ENCODE data around the gene CHEK2. TPM values are rescaled to one million over a fixed set of nuclear protein-coding genes. Genes with fewer than 3 reads are reported as not detected.

CHEK2 gene
- total and polyA plus RNA-seq, 2 of the 4 experiments (the other 2 are of a cell fraction): 9.9 to 16.1 TPM

DNA sequence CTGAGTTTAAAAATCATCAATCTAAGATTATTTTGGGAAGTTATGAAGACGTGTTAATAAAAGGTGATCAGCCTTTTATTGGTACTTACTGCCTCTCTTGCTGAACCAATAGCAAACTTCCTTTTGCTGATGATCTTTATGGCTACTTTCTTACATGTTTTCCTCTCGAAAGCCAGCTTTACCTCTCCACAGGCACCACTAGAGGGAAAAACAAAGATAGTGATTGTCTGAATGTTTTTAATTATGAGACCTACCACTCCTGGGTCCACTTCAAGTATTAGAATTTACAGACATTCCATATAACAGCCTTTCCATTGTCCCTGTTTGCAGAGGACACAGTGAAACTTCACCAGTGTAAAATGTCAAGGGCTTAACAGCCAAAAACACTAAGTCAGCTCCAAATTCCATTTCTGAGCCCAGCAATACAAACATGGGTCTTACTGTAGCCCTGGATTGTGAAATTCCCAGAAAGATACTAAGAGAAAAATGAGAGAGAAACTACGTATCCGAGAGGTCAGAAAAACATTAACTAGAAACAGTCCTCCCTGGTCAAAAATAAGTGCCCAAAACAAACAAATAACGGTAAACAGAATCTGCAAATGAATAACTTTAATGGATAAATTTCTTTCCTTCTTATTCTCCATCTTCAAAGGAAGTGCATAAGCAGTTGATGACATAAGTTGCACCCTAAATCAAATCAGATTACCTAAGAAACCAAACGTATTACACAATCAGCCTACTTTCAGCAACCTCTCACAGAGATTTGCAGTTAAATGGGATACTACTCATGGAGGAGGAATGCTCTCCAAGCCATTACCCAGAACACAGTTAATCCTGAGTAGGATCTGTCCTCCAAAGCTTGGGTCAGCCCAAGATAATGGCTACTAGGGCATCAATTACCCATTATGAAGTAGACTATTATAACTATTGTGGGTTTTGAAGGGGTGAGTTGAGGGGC lies 29.5 kb downstream of the CHEK2 start:
- peak; percentile 81 for ATAC-seq (ENCODE audit: low read depth)
- H4K8ac ChIP-seq (ENCODE audit: low read depth in 2 of 2, low read length in 2 of 2): peak overlapping the region; percentile 58 to 93; a peak in 3 of 4 replicates
- no peaks in the 10 kb centered on the region for H3K36me3 ChIP-seq (ENCODE audit: control insufficient read depth, insufficient read depth, low read length)
- H3K27ac ChIP-seq (ENCODE audit: insufficient read depth, low read length): peak overlapping the region; percentile 73
- intact Hi-C loops (cut with micrococcal nuclease) (loop anchor here (1.0 to 5.0 kb wide), 2 partner anchors 30 to 60 kb away; partner anchors contain the start of genes CCDC117 and HSCB), dilution Hi-C loops (cut with HindIII; ENCODE audit: low sequenced_read_pairs, unreplicated experiment) (no loop called here), in situ Hi-C loops (cut with MboI; ENCODE audit: low sequenced_read_pairs) (no loop called here)
- ChIA-PET POLR2A (ENCODE audit: unreplicated experiment) (interaction anchor here (0.5 kb wide), 1 partner anchor 16 kb away, joined by 3 read pairs; no protein-coding TSS in a partner anchor), CTCF (interaction anchor here (0.6 kb wide), 1 partner anchor 86 kb away, joined by 3 read pairs; no protein-coding TSS in a partner anchor)
- H3K23ac ChIP-seq (ENCODE audit: low read depth, low read length): peak overlapping the region; percentile 9; the same call in 1 of the 2 replicates
- H3K27me3 ChIP-seq (ENCODE audit: control insufficient read depth, insufficient read depth, low read length): no peaks in the 10 kb centered on the region
- H3K9me1 ChIP-seq (ENCODE audit: insufficient read depth, low read length): peaks cover 3% of the 10 kb centered on the region; the same call in 1 of the 2 replicates
- H4K5ac ChIP-seq (ENCODE audit: low read depth, low read length): peak overlapping the region; percentile 85
- H3K79me1 ChIP-seq (ENCODE audit: low read depth in 1 of 2, low read length in 2 of 2): 0 out of 4 replicates have a peak, but pooled peaks cover 0 to 3% of the 10 kb centered on the region in 2 experiments
- H3K4me2 ChIP-seq (ENCODE audit: low read depth, low read length): peak overlapping the region; percentile 79
- peak; percentile 99 for TF ChIP-seq CEBPB (IDR thresholded peaks at IDR 0.05; ENCODE audit: low read depth, low read length)
- no peak for TF ChIP-seq POLR2A (IDR thresholded peaks at IDR 0.05; ENCODE audit: low read depth, low read length)
- no peak for TF ChIP-seq RCOR1 (IDR thresholded peaks at IDR 0.05; ENCODE audit: insufficient replicate concordance, low read length)
- TF ChIP-seq, protein P1, sequence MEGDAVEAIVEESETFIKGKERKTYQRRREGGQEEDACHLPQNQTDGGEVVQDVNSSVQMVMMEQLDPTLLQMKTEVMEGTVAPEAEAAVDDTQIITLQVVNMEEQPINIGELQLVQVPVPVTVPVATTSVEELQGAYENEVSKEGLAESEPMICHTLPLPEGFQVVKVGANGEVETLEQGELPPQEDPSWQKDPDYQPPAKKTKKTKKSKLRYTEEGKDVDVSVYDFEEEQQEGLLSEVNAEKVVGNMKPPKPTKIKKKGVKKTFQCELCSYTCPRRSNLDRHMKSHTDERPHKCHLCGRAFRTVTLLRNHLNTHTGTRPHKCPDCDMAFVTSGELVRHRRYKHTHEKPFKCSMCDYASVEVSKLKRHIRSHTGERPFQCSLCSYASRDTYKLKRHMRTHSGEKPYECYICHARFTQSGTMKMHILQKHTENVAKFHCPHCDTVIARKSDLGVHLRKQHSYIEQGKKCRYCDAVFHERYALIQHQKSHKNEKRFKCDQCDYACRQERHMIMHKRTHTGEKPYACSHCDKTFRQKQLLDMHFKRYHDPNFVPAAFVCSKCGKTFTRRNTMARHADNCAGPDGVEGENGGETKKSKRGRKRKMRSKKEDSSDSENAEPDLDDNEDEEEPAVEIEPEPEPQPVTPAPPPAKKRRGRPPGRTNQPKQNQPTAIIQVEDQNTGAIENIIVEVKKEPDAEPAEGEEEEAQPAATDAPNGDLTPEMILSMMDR (conservative IDR thresholded peaks at IDR 0.05; ENCODE audit: low read depth, low read length): 0 out of 2 replicates have a peak, but pooled peaks have one; percentile 4
- peak; percentile 97 for DNase-seq
- peak overlapping the region; percentile 99 for H3K18ac ChIP-seq (ENCODE audit: low read depth, low read length)
- peaks cover 12% of the 10 kb centered on the region for H3K4me1 ChIP-seq (ENCODE audit: control insufficient read depth, insufficient read depth, low read length)
- no peak overlapping the region for H2AFZ ChIP-seq (replicated peaks; ENCODE audit: low read length, poor library complexity)
- no CpG with 5 or more reads among the region's 6 CpGs for WGBS, 2 experiments (ENCODE audit: extremely low coverage in 2 of 2, insufficient read length in 1 of 2)
- no peak overlapping the region for H2AK9ac ChIP-seq (replicated peaks; ENCODE audit: low read depth, low read length, poor library complexity)
- peak overlapping the region; percentile 97 for H2BK5ac ChIP-seq (ENCODE audit: low read depth, low read length, poor library complexity, severe bottlenecking)
- H3K56ac ChIP-seq (ENCODE audit: extremely low read depth, insufficient read depth, low read length): peak overlapping the region; percentile 85
- H2BK120ac ChIP-seq (ENCODE audit: low read depth, low read length): peak overlapping the region; percentile 86
- peak overlapping the region; percentile 58 for H3K14ac ChIP-seq (replicated peaks; ENCODE audit: low read depth, low read length)
- peak overlapping the region; percentile 51 for H2BK20ac ChIP-seq (ENCODE audit: low read depth, low read length)
- H4K20me1 ChIP-seq (ENCODE audit: insufficient read depth, low read length): 0 out of 2 replicates have a peak, but pooled peaks cover 3% of the 10 kb centered on the region
- H3K4ac ChIP-seq (ENCODE audit: low read depth, low read length): peak overlapping the region; percentile 70; the same call in 1 of the 2 replicates
- peak overlapping the region; percentile 31 for H2BK15ac ChIP-seq (ENCODE audit: low read depth, low read length)
- no peaks in the 10 kb centered on the region for H3K9me3 ChIP-seq (ENCODE audit: control insufficient read depth, insufficient read depth, low read length)
- H3K4me3 ChIP-seq (ENCODE audit: insufficient read depth, low read depth, low read length): peak overlapping the region; percentile 12; the same call in 1 of the 2 replicates
- peak overlapping the region; percentile 85; the same call in 1 of the 2 replicates for H2AK5ac ChIP-seq (ENCODE audit: low read depth, low read length)
- BruUV-seq (replicated peaks): TSS peak; percentile 69
- peak overlapping the region; percentile 78 for H3K9ac ChIP-seq (ENCODE audit: low read depth, low read length)
- peak overlapping the region; percentile 75 for H4K91ac ChIP-seq (ENCODE audit: insufficient read depth, low read depth, low read length)
